ENCODE data around the gene AKAP8L. TPM values are rescaled to one million over a fixed set of nuclear protein-coding genes. Genes with fewer than 3 reads are reported as not detected.
A peak's percentile ranks its signal among the peaks of the same experiment; 100 is the strongest.

AKAP8L gene
- total and polyA plus RNA-seq, 9 of the 15 experiments (the other 6 are each of a cell fraction or from before 2014, with no cell fraction given) = 2.4 to 116 (median 70.7) TPM

GRCh38 chr19:15374105-15374651, 44.6 kb downstream of the AKAP8L start:
- no TSS peak for BruUV-seq (replicated peaks)
- in situ Hi-C loops (cut with MboI) = no loop called here
- H3K4me1 ChIP-seq (replicated peaks in 1 of 2; ENCODE audit: control insufficient read depth in 2 of 2, insufficient read depth in 2 of 2, low read length in 2 of 2) = peaks cover 11 to 45% of the 10 kb centered on the region in 2 experiments

GRCh38 chr19:15373644-15374043, 45.1 kb downstream of the AKAP8L start:
- Histone ChIP-seq H3K4me3 (no peak overlapping the region), H3K9me1 (ENCODE audit: control insufficient read depth, insufficient read depth, low read length) (peaks cover 3% of the 10 kb centered on the region), H4K20me1 (replicated peaks; ENCODE audit: control insufficient read depth, insufficient read depth, low read length) (peaks cover 30% of the 10 kb centered on the region), H3K27me3 (ENCODE audit: control insufficient read depth in 2 of 2, insufficient read depth in 2 of 2, low read length in 2 of 2) (no peaks in the 10 kb centered on the region; a peak in 1 of 5 replicates), H3K79me2 (ENCODE audit: control insufficient read depth, insufficient read depth, low read length) (peaks cover 56% of the 10 kb centered on the region), H3K9me3 (replicated peaks; ENCODE audit: control insufficient read depth, insufficient read depth, low read depth, low read length) (no peaks in the 10 kb centered on the region), H3K36me3 (ENCODE audit: control insufficient read depth, insufficient read depth, low read length) (peaks cover 76% of the 10 kb centered on the region; the same call in 2 of the 3 replicates), H3K4me1 (replicated peaks in 1 of 2; ENCODE audit: control insufficient read depth in 2 of 2, insufficient read depth in 2 of 2, low read length in 2 of 2) (peaks cover 11 to 45% of the 10 kb centered on the region in 2 experiments), H3K9ac (ENCODE audit: insufficient read depth in 1 of 2, low read depth in 2 of 2, low read length in 2 of 2) (peak overlapping the region in 1 of 2 experiments; percentile 17; a peak in 1 of 4 replicates), H3K27ac (ENCODE audit: extremely low read depth, low read depth, low read length) (no peak overlapping the region), H3K4me2 (ENCODE audit: insufficient read depth, low read length) (no peak overlapping the region), H2AFZ (ENCODE audit: low read depth, low read length) (no peak overlapping the region)
- intact Hi-C loops (cut with micrococcal nuclease) (no loop called here), in situ Hi-C loops (cut with MboI) (no loop called here)
- POLR2A ChIA-PET = no interaction called here
- CTCF ChIA-PET (ENCODE audit: low intra/inter-chr PET ratio) = no interaction called here
- WGBS (ENCODE audit: insufficient coverage, low coverage, missing lambda C conversion rate) = 89% methylated on average over 12 of the region's 22 CpGs
- DNase-seq (ENCODE audit: extremely low read depth in 1 of 4, low spot score in 3 of 4) (peak in 1 of 4 experiments; percentile 23), ATAC-seq (no peak), FAIRE-seq (no peak)
- TF ChIP-seq ZNF699 (CRISPR knock-in tag; IDR thresholded peaks at IDR 0.05; ENCODE audit: insufficient replicate concordance) = no peak
- no peak for TF ChIP-seq HSF4 (CRISPR knock-in tag; IDR thresholded peaks at IDR 0.05; ENCODE audit: borderline replicate concordance)
- no peak for TF ChIP-seq STAT6 (CRISPR knock-in tag; IDR thresholded peaks at IDR 0.05)
- no peak for TF ChIP-seq TAF1 (IDR thresholded peaks at IDR 0.05; ENCODE audit: control insufficient read depth, extremely low read depth, insufficient read depth, low read length, severe bottlenecking)
- TF ChIP-seq ZBTB33 (CRISPR knock-in tag; IDR thresholded peaks at IDR 0.05) = peak; percentile 69; the same call in 1 of the 2 replicates
- TF ChIP-seq ETS1 (conservative IDR thresholded peaks at IDR 0.05; ENCODE audit: control insufficient read depth, low read depth, low read length) = no peak
- no TSS peak for BruUV-seq (replicated peaks)

More at GRCh38 chr19:15374105-15374651, 44.6 kb downstream of the AKAP8L start:
- intact Hi-C loops (cut with micrococcal nuclease) = no loop called here
- ChIA-PET POLR2A (interaction anchor here (1.1 kb wide), 1 partner anchor 57 kb away, joined by 3 read pairs; no protein-coding TSS in a partner anchor), CTCF (ENCODE audit: low intra/inter-chr PET ratio) (no interaction called here)
- DNase-seq (ENCODE audit: extremely low read depth in 1 of 4, low spot score in 3 of 4) (no peak), ATAC-seq (no peak), FAIRE-seq (no peak)
- peak overlapping the region in 1 of 2 experiments; percentile 64; a peak in 1 of 4 replicates for H3K9ac ChIP-seq (ENCODE audit: insufficient read depth in 1 of 2, low read depth in 2 of 2, low read length in 2 of 2)
- TF ChIP-seq KAT8 (IDR thresholded peaks at IDR 0.05; ENCODE audit: low read depth) = no peak
- WGBS (ENCODE audit: insufficient coverage, low coverage, missing lambda C conversion rate) = 88% methylated on average over 5 of the region's 21 CpGs
- peaks cover 71% of the 10 kb centered on the region; the same call in 2 of the 3 replicates for H3K36me3 ChIP-seq (ENCODE audit: control insufficient read depth, insufficient read depth, low read length)
- no peak overlapping the region for H3K4me3 ChIP-seq
- H3K4me2 ChIP-seq (ENCODE audit: insufficient read depth, low read length) = no peak overlapping the region
- no peaks in the 10 kb centered on the region; a peak in 1 of 5 replicates for H3K27me3 ChIP-seq (ENCODE audit: control insufficient read depth in 2 of 2, insufficient read depth in 2 of 2, low read length in 2 of 2)
- H4K20me1 ChIP-seq (replicated peaks; ENCODE audit: control insufficient read depth, insufficient read depth, low read length) = peaks cover 30% of the 10 kb centered on the region
- H3K27ac ChIP-seq (ENCODE audit: extremely low read depth, low read depth, low read length) = no peak overlapping the region
- H3K79me2 ChIP-seq (ENCODE audit: control insufficient read depth, insufficient read depth, low read length) = peaks cover 62% of the 10 kb centered on the region
- peaks cover 3% of the 10 kb centered on the region for H3K9me1 ChIP-seq (ENCODE audit: control insufficient read depth, insufficient read depth, low read length)
- H3K9me3 ChIP-seq (replicated peaks; ENCODE audit: control insufficient read depth, insufficient read depth, low read depth, low read length) = no peaks in the 10 kb centered on the region
- H2AFZ ChIP-seq (ENCODE audit: low read depth, low read length) = no peak overlapping the region
